Activated CD4-positive, CD25-positive, alpha-beta regulatory T cell treated with anti-CD3 and anti-CD28 coated beads, Interleukin-2, amount 50 U/mL, for 24 hours (primary cell): ENCODE data around the gene TSEN34.
"Not testable (repeated sequence)": the region's sequence is repeated elsewhere in the genome, so short reads cannot be mapped to it uniquely, and the experiment has no call there.

Experiments
- ATAC-seq, 2 donors: fragments of 150-1000 bp; cut with Tn5 transposase; one replicate each; pipeline ENCODE4 v1.10.0; 2021; ENCODE audit warnings: mild to moderate bottlenecking in 1 of 2, moderate library complexity in 1 of 2

TSEN34 gene

GRCh38 chr19:54162241-54162805, 28.8 kb upstream of the TSEN34 start:
- ATAC-seq = peak; percentile 7 to 9

GRCh38 chr19:54162884-54163283, 28.2 kb upstream of the TSEN34 start:
- ATAC-seq = no peak

- ATAC-seq = no peak
Measured at GRCh38 chr19:54164369-54165068, 26.6 kb upstream of the TSEN34 start.

GRCh38 chr19:54165222-54165621, 25.9 kb upstream of the TSEN34 start:
- no peak for ATAC-seq

- peak; percentile 89 to 90 for ATAC-seq
Measured at GRCh38 chr19:54168174-54168917, 22.8 kb upstream of the TSEN34 start.

GRCh38 chr19:54169149-54169740, 21.9 kb upstream of the TSEN34 start:
- no peak for ATAC-seq

GRCh38 chr19:54171736-54172431, 19.2 kb upstream of the TSEN34 start:
- not testable (repeated sequence) for ATAC-seq

- peak in 1 of 2 donors; percentile 32 for ATAC-seq
Measured at GRCh38 chr19:54172471-54173358, 18.4 kb upstream of the TSEN34 start, which contains the start of gene TMC4. Gene TMC4 (minus strand): TSS chr19:54173160. CDS start chr19:54173117, 43 bp downstream.

- no peak for ATAC-seq
Measured at GRCh38 chr19:54173359-54173699, 17.8 kb upstream of the TSEN34 start.

- no peak for ATAC-seq
Measured at GRCh38 chr19:54173951-54174834, 16.9 kb upstream of the TSEN34 start.

GRCh38 chr19:54178581-54179261, 12.4 kb upstream of the TSEN34 start:
- ATAC-seq = peak; percentile 87 to 92

GRCh38 chr19:54179262-54179852, 11.8 kb upstream of the TSEN34 start:
- no peak for ATAC-seq

GRCh38 chr19:54179921-54180461, 11.1 kb upstream of the TSEN34 start:
- no peak for ATAC-seq

GRCh38 chr19:54180691-54181091, 10.4 kb upstream of the TSEN34 start:
- ATAC-seq = no peak

- ATAC-seq = not testable (repeated sequence)
Measured at GRCh38 chr19:54181894-54182293, 9.2 kb upstream of the TSEN34 start.

GRCh38 chr19:54183431-54183830, 7.7 kb upstream of the TSEN34 start:
- ATAC-seq = no peak

GRCh38 chr19:54186351-54186750, 4.8 kb upstream of the TSEN34 start:
- no peak for ATAC-seq

GRCh38 chr19:54186934-54187381, 4.2 kb upstream of the TSEN34 start:
- ATAC-seq = no peak

- no peak for ATAC-seq
Measured at GRCh38 chr19:54188215-54188871, 2.8 kb upstream of the TSEN34 start.
